RWPE2 (cell line): Measurements from ENCODE around the gene PLD4.

Experiments used
- ATAC-seq: fragments of 200-7000 bp; cut with Tn5 transposase; 3 replicates; pipeline ENCODE4 v1.9.1; 2021; ENCODE audit warnings: low read depth
- DNase-seq: peaks from one replicate; pipeline ENCODE4 v3.0.0-alpha.2; 2020; ENCODE audit warnings: low spot score
- H3K27ac ChIP-seq: fragments of 450-650 bp; 2 replicates; pipeline ENCODE4 v1.5.1; 2017; ENCODE audit warnings: mild to moderate bottlenecking; ENCODE audit not compliant: poor library complexity, severe bottlenecking
- H3K27me3 ChIP-seq: fragments of 250-450 bp; sonication (Bioruptor Pico); 2 replicates; pipeline ENCODE4 v1.5.1; 2021; ENCODE audit warnings: mild to moderate bottlenecking, moderate library complexity; ENCODE audit not compliant: insufficient read depth, poor library complexity, severe bottlenecking
- H3K36me3 ChIP-seq: fragments of 250-450 bp; sonication (Bioruptor Pico); 2 replicates; pipeline ENCODE4 v1.5.1; 2020; ENCODE audit warnings: low read depth, mild to moderate bottlenecking, moderate library complexity
- H3K4me1 ChIP-seq: fragments of 250-450 bp; sonication (Bioruptor Pico); 2 replicates; pipeline ENCODE4 v1.5.1; 2021; ENCODE audit warnings: mild to moderate bottlenecking, moderate library complexity; ENCODE audit not compliant: insufficient read depth, poor library complexity, severe bottlenecking
- H3K4me3 ChIP-seq: fragments of 250-450 bp; sonication (Bioruptor Pico); 2 replicates; pipeline ENCODE4 v1.5.1; 2021; ENCODE audit warnings: mild to moderate bottlenecking, moderate library complexity; ENCODE audit not compliant: severe bottlenecking
- H3K9me3 ChIP-seq: fragments of 250-450 bp; sonication (Bioruptor Pico); 2 replicates; pipeline ENCODE4 v1.5.1; 2021; ENCODE audit warnings: mild to moderate bottlenecking, moderate library complexity; ENCODE audit not compliant: severe bottlenecking
- CTCF ChIP-seq: fragments of 450-650 bp; IDR thresholded peaks from one replicate; pipeline ENCODE4 v1.5.1; 2017; ENCODE audit warnings: mild to moderate bottlenecking, moderate library complexity; ENCODE audit not compliant: poor library complexity, severe bottlenecking

Gene PLD4

DNA sequence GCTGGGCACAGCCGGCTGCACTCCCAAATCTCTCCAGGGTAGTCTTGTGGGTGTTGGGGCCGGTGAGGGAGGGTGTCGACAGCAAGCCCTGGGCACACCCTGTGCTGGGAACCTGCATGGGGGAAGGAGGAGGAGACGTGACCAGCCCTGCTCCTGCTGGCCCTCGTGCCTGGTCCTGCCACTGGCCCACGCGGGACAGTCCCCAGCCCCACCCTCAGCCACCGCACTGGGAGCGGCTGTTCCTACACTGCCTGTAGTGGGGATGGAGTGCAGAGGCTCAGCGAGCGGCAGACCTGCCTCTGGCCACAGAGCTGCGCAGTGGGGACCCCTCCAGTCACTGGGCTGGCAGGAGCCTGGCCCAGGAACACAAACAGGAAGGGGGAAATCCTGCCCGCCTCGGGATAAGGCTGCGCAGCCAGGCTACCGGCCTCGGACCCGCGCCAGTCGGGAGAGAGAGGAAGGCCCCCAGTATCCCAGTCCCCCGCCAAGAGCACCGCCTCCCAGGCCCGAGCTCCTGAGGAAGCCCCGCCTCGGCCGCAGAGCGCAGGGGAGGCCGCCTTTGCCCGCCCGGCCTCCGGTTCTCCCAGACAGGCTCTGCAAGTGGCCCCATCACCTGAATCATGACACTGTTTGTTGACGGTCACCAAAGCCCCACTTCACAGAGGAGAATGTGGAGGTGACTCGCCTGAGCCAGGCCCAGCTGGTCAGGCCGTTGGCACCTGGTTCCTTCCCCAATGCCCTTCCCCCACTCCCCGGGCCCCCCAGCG is 42.9 kb downstream of the PLD4 start:
- DNase-seq (peak; percentile 80), ATAC-seq (peak; percentile 5)
- peak overlapping the region; percentile 99 for H3K27ac ChIP-seq
- peaks cover 29% of the 10 kb centered on the region for H3K36me3 ChIP-seq
- H3K9me3 ChIP-seq: no peaks in the 10 kb centered on the region
- H3K27me3 ChIP-seq: no peaks in the 10 kb centered on the region
- H3K4me1 ChIP-seq: peaks cover 24% of the 10 kb centered on the region
- TF ChIP-seq CTCF: no peak
- peak overlapping the region; percentile 75 for H3K4me3 ChIP-seq

- peaks cover 29% of the 10 kb centered on the region for H3K4me1 ChIP-seq
- H3K9me3 ChIP-seq: no peaks in the 10 kb centered on the region
- H3K36me3 ChIP-seq: peaks cover 23% of the 10 kb centered on the region
- no peaks in the 10 kb centered on the region for H3K27me3 ChIP-seq
- DNase-seq (peak; percentile 94), ATAC-seq (peak; percentile 25)
- H3K27ac ChIP-seq: peak overlapping the region; percentile 99
- H3K4me3 ChIP-seq: peak overlapping the region; percentile 75
- TF ChIP-seq CTCF: no peak
Measured at GRCh38 chr14:104968153-104968527, 43.5 kb downstream of the PLD4 start.

- ATAC-seq: peak; percentile 24
- H3K27me3 ChIP-seq: no peaks in the 10 kb centered on the region
- peak overlapping the region; percentile 99 for H3K27ac ChIP-seq
- H3K4me3 ChIP-seq: peak overlapping the region; percentile 75
- H3K36me3 ChIP-seq: peaks cover 17% of the 10 kb centered on the region
- DNase-seq: peak; percentile 97
- H3K9me3 ChIP-seq: no peaks in the 10 kb centered on the region
- TF ChIP-seq CTCF: no peak
- H3K4me1 ChIP-seq: peaks cover 33% of the 10 kb centered on the region
Measured at GRCh38 chr14:104968541-104969401, 44.1 kb downstream of the PLD4 start.

DNA sequence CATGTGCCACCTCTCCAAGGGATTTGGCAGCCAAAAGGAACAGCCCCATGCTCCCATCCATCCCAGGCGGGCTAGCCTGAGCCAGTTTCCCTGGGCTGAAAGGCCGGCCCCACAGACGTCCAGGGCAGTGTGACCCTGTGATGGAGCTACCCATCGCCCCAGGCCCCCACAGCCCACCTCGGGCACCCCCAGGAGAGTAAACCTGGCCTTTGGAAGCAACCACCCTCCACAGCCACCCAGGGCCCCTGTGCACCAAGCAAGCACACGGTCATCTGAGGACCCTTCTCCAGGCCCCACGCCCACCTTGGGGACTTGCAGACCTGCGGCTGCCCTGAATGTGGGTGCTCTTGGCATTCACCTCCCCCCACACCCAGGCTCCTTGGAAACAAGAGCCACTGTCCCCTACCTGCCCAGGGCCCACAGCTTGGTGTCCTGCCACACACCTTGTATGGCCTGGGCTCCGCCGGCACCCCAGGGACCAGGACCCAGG is 45.1 kb downstream of the PLD4 start:
- H3K9me3 ChIP-seq: no peaks in the 10 kb centered on the region
- no peaks in the 10 kb centered on the region for H3K27me3 ChIP-seq
- H3K27ac ChIP-seq: peak overlapping the region; percentile 99
- peak; percentile 73 for DNase-seq
- H3K4me3 ChIP-seq: peak overlapping the region; percentile 75
- ATAC-seq: no peak
- H3K4me1 ChIP-seq: peaks cover 38% of the 10 kb centered on the region
- no peak for TF ChIP-seq CTCF
- H3K36me3 ChIP-seq: peaks cover 7% of the 10 kb centered on the region
